ENCODE measurements around the gene MTHFSD.
"Not testable (repeated sequence)": the region's sequence is repeated elsewhere in the genome, so short reads cannot be mapped to it uniquely, and the experiment has no call there.

The MTHFSD gene, protein sequence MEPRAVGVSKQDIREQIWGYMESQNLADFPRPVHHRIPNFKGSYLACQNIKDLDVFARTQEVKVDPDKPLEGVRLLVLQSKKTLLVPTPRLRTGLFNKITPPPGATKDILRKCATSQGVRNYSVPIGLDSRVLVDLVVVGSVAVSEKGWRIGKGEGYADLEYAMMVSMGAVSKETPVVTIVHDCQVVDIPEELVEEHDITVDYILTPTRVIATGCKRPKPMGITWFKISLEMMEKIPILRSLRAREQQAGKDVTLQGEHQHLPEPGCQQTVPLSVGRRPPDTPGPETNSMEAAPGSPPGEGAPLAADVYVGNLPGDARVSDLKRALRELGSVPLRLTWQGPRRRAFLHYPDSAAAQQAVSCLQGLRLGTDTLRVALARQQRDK

DNA sequence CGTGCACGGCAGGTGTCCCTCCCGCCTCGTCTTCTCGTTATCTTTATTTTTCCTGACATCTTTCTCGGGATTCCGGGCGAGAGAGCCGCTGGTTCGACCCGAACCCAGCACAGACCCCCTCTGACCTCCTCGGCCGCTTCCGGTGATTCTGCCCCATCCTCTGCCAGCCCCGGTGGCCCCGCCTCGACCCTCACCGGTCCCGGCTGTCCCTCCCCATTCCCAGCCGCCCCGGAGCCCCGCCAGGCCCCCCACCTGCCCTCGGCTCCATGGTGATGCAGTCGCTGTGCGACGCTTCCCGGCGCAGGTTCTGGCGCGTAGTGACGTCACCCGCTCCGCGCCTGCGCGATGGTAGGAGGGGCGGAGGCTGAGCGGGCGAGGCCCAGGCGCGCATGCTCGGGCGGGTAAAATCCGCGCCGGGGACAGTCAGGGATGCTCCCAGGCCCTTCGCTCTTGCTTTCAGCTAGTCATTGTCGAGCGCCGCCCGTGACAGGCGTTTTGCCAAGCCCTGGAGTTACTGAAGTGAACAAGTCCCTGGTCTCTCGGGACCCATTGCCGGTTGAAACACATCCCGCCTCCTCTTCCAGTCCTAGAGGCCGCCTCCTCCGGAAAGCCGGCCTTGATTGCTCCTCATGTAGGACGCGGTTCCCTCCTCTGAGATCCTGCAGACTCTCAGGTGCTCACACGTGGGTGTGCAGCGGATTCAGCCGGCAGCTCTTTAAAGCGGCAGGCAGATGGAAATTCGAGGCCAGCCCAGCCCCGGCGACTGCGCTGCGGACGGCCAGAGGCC lies at the start of gene MTHFSD:
Gene MTHFSD (minus strand): TSS at position 319 of the 787 bp plus-strand sequence. CDS start 51 bp downstream, at position 268.
- DNase-seq = peak; percentile 80 to 81

DNA sequence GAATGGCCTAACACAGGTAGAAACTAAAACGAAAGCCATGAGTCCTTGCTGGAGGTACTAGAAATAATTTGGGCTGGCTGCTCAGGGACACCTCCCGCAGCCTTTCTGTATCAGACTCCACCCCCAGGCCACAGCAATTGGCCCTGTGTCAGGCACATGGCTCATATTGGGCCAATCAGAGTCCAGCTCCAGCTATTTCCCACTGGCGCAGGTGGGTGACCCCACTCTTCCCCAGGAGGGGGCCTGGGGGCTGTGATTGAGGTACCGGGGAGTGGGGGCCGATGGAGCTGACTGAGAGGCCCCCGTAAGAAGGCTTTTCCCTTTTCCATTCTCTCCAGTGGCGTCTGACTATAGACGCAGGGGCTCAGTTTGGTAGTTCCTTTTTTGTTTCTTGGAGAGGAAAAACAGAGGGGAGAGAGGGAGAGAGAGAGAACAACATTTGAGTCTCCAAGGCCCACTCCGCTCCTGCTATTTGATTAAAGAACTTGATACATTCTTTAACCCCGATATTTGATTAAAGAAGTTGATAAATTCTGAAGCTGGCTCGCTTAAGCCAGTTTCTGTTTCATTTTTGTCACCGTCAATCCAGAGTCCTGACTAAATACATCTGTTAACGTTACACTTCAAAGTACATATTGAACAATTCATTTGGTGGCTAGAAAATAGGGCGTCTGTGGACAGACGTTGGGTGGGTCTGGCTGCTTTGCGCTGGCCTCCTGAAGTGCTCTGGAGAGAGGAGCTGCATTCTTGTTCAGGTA lies 49.6 kb upstream of the MTHFSD start:
- no peak for DNase-seq

DNA sequence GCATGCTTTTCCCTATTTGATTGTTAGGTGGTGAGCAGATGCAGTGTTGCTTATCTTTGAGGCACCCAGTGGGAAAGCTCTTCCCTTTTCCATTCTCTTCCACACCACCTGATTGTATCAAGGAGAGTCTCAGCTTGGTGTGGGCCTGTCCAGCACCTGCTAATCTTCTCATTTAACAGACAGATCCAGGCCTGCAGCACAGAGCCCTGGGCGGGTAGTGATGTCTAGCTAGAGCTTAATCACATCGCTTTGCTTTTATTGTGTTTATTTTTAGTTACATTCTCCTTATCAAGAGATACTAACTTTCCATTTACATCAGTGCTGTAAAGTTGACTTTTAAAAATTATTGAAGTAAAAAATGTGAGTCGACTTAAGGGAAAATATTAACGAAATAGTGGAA lies 47.5 kb upstream of the MTHFSD start:
- no peak for DNase-seq

DNA sequence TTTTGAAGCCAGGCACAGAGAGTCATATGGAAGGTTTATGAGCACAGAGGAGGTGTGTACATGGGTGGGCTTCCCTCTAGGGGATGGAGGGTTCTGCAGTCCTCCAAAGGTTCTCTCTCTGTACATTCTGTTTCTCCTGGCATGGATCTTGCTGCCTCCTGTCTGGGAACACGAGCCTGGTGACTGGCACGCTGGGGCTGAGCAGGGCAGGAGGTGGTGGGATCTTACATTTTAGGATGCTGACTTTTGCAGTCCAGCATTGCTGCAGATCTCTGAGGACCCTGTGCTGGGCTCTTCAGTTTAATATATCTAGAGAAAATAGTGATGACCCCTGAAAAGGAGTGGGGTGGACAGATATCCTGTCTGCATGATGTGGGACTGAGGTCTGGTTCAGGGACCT lies 46.3 kb upstream of the MTHFSD start:
- no peak for DNase-seq

DNA sequence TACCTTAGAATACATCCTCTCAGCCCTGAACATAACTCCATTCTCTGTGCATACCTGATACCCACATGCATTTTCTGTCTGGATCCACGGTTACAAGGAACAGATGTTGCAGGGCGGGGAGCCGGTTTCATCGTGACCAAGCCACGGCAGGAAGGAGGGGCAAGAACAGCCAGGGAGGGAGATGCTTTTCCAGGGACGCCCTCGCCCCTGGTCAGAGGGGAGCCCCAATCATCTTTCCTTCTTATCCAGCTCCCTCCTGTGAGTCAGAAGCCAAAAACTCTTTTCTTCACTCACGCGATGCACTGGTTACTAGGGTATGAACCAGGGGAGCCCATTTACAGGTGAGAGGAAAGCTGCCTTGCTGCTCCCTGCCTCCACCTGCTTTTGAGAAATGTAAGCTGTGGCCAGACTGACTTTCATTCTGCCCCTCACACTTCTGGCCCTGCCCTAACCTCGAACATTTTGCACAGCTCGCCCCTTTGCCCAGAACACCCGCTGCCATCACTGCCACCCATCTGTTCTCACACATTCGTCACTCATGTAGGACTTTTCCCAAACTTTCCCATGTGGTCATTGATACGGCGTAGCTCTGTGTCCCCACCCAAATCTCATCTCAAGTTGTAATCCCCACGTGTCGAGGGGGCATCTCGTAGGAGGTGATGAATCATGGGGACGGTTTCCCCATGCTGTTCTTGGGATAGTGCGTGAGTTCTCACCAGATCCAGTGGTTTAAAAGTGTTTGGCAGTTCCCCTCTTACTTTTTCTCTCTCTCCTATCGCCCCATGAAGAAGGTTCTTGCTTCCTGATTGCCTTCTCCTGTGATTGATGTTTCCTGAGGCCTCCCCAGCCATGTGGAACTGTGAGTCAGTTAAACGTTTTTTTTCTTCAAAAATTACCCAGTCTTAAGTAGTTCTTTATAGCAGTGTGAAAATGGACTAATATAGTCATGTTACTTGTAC lies 43.9 kb upstream of the MTHFSD start:
- no peak for DNase-seq

DNA sequence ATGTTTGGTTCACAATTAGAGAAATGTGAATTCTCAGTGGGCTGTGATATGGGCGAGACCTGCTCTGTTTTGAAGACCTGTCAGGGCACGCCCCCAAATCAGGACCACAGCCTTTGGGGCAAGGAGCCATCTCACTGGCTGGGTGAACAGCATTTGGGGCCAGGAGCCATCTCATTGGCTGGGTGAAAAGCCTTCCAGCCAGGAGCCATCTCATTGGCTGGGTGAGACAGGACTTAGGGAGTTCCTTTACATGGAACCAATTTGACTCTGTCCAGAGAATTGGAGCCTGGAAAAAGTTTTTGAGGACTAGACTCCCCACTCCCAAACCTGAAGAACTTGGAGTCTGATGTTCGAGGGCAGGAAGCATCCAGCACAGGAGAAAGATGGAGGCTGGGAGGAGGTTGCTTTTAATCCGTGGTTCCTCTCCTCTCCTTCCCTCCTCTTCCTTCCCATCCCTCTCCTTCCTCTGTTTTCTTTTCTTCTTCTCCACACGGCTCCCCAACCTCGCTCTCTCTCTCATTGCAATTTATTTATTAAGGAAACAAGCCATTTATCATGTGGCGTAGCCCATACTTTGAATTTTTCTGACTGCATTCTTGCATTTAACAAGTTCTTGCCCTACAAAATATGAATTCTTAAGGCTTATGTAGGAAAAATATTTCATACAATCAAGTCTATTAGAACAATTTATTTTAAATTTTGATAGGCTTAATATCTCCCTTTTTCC lies 43.0 kb upstream of the MTHFSD start:
- DNase-seq = no peak

DNA sequence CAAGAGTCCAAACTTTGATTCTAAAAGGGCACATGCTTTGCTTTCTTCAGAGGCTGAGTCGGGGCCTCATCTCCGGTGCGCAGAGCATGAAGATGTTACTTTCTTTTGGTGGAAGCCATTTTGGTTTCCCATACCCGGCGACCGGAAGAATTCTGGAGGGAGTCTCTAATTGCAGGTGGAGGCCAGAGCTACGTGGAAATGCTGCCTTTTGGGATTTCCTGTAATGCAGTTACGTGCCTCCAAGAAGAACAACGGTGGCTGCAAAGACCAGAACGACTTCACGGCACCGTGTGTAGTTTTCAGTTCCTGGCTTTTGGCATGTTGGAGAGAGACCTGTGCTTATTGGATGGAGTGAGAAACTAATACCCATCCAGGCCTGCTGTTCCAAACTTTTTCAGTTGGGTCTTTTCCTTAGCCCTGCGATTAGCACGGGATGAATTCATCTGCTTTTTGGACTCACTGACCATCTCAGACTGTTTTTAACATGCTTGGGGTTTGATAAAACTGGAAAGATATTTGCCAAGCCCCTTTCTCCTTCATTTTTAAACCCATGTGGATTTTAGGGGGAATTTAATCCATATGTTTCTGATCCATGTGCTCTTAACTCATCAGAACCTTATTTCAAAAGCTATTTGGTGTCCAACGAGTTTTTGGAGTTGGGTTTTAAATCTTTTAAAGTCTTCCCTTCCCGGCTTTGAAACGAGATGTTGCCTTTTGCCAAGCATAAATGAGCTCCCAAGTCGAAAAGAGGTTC lies 42.3 kb upstream of the MTHFSD start:
- DNase-seq = no peak

DNA sequence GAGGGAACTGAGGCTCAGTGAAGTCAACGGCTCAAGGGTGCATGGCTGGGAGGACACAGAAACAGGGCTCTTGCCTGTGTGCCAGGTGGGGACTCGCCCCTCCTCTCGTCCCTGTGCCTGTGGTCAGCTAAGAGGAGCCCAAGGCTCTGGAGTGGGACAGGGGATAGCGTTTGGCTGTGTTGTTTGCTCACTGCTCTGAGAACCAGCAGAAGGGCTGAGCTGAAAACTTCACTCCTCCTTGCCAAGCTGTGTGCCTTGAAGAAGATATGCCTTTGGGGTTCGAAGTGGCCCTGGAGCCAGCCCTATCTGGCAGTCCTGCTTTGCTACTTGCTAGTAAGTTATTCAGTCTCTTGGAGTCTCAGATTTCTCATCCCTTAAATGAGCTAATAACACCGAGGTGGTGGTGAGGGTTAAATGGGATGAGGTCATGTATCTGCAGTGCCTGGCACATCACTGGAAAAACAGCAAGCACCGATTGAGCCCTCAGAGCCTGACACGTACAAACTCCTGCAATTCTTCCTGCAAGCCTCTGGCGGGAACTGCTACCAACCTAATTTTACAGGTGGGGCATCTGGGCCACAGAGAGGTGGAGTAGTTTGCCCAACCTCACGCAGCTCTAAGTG lies 41.1 kb upstream of the MTHFSD start:
- no peak for DNase-seq

DNA sequence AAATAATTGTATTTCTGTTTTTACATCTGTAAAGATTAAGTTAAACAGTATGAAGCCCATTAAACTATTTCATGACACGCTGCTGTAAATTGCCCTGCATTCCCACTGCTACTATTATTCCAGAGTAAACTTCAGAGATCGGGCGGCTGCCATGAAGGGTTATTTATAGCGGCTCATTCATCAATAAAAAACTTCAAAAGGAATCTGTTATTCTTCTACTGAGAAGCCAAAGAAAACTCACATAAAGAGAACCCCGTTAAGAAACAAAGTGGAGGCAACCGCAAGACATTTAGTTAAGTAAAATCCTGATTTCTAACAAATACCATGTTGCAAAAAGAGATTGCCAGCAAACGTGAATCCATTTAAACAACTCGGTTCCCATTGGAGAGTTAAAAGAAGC lies 39.7 kb upstream of the MTHFSD start:
- no peak for DNase-seq

DNA sequence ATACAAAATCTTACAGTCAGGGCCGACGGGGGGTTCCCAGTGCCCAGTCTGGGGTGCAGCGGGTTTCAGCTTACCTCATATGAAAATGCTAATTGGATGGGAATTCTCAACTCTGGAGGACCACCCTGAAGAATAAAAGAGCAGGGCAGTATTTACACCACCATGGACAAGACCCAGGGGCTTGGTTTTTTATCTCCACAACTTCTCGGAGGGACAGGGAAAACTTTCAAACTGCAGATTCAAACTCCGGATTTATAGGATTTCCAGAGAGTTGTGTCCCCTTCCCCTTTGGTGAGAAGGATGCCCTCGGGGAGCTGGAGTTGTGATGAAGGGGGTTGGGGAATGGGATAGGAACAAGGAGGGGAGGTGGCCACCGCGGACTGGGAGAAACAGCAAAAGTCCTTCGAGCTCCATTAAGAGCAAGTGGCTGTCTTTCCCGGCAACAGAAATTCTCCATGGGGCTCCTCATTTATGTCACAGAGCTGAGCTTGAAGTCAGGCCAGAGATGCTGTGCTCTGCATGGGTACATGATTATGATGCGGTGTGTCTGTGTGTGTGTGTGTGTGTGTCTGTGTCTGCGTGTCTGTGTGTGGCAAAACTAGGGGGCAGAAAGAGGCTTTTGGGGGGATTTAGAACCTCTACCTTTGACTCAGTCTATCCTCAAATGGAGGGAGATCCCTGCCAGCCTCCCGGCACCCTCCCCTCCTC lies 39.0 kb upstream of the MTHFSD start:
- no peak for DNase-seq

DNA sequence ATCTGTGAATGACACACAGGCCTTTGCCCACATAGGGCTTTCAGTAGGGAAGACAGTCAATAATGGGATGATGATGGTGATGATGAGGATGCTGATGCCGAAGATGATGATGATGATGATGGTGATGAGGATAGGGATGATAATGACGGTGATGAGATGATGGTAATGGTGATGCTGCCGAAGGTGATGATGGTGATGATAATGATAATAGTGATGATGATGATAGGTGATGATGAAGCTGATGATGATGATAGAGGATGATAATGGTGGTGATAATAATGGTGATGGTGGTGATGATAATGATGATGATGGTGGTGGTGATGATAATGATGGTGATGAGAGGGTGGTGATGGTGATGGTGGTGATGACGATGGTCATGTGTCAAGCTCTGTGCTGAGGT lies 36.2 kb upstream of the MTHFSD start:
- DNase-seq = no peak

DNA sequence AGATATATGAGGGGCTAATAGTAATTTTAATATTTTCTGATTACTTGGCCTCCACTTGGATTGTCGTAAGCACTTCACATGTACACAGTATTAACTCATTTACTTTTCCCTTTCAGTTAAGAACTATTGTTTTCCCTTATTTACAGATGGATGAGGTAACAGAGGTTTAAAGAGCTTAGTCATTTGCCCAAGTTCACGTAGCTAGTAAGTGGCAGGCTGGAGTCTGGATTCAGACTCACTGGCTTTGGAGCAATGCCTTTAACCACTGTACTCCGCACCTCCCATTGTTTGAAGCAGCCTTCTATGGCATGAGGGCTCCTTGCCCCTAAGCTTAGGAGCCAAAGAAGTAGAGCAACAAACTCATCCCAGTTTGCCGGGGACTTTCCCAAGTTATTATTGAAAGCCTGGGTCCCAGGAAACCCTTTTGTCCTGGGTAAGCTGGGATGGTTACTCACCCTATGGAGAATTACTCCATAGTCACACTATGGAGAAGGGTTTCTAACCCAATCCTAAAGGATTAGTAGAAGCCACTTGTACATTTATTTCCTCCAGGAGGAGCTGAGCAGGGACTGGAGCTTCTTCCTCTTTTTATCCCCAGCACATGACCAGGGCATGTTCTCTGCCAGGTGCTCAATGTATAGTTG lies 35.6 kb upstream of the MTHFSD start:
- DNase-seq = no peak

DNA sequence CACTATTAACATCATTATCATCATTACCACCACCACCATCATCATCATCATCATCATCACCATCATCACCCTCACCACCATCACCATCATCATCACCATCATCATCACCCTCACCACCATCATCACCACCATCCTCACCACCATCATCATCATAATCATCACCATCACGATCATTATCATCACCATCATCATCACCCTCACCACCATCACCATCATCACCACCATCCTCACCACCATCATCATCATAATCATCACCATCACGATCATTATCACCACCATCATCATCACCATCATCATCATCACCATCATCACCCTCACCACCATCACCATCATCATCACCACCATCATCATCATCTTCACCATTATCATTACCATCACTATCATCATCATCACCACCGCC lies 32.9 kb upstream of the MTHFSD start:
- DNase-seq = not testable (repeated sequence)

DNA sequence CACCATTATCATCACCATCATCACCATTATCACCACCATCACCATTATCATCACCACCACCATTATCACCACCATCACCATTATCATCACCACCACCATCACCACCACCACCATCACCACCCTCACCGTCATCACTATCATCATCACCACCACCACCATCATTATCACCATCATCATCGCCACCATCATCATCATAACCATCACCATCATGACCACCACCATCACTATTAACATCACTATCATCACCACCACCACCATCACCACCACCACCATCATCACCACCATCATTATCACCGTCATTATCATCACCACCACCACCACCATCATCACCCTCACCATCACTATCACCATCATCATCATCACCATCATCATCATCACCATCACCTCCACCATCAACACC lies 32.5 kb upstream of the MTHFSD start:
- no peak for DNase-seq

DNA sequence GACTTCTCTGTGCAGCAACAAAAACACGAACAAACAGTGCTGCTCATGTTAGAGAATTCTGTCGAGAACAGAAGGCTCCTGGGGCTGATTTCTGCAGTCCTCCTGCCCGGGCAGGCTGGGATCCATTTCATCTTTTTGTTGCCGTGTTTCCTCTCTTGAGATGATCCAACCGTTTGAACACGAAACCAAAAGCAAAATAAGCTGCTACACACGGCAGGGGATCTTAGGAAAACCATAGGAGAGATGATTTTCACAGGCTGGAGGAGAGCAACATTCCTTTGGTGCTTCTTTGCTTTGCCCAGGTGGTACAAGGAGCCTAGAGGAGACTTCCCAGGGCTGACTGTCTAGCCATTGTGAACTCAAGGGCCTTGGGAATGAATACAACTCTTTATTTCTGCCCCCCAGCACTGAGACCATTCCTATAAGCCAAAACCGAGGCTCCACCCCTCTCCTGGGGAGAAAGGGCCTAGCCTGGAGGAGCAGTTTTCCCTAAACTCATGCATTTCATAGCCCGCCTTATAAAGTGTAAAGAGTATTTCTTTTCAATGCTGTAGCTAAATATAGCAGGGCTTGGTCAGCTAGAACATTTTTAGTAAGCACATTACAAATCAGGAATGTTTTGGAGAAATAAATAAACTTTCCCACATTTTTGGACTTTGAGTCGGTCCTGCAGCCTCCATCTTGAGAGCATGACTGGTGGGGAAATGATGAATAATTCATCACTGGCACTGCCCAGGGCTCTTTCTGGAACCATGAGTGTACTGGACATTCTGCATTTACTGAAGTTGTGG lies 31.0 kb upstream of the MTHFSD start:
- no peak for DNase-seq

DNA sequence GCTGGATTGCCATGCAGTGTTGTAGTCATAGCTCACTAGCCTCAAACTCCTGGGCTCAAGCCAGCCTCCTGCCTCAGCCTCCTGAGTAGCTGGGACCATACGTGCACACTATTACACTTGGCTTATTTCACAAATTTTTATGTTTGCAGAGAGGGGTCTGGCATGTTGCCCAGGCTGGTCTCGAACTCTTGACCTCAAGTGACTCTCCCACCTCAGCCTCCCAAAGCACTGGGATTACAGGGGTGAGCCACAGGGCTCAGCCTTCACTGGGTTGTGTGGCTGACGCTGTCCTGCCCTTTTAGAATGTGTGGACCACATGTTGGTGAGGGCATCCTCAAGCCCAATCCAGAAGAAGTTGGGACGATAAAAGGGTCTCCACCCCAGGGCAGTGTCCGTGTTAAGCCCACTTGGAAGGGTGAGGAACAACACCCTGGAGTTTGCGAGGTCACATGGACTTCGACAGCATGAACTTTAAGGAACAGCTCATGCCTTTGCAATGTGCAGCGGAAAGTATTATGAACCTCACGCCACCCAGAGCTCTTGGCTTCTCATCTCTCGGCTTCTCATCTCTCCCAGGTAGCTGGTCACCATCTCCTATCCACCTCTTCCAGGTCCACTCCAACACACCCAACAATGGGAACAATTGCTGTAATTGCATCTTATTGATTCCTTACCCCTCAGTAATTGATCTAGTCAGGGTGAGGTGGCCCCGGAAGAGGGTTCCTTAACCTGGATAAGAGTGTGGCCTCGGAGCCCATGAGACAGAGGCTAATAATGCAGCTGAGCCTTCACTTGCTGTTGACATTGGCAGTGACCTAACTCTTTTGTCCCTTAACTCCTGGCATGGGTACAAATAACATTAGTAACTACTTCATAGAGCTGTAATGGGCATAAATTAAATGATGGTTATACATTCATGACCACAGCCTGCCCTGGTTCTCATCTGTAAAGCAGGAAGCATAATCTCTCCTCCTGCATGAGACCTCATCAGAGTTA lies 30.0 kb upstream of the MTHFSD start:
- no peak for DNase-seq

DNA sequence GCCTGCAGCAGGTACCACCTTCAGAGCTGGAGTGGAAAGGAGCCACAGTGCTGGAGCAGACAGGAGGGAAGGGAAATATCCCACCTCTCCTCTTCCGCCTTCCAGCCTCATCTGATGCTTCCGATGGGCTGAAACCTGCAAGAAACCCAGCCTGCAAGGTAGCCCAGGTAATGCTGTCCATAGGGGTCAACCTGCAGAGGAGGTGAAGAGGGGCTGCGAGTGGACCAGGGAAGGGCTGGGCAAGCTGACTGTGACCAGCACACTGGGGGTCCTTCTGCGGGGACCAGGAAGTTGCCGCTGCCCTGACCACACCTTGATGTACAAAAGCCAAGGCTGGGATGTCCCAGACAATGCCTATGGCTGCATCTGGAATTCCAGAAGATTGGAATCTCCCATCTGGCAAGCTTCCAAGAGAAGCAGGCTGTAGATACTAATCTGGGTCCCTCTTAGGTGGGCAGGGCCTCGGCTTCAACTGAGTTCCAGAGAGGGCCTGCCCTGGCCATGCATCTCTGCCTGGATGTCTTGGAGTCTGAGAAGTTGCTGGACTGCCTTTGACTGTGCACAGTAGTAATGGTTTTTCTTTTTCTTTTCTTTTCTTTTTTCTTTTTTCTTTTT lies 29.1 kb upstream of the MTHFSD start:
- DNase-seq = no peak
